GM21423 (cell line): ENCODE data around the gene PHRF1.

Experiments used
- ATAC-seq: cut with Tn5 transposase; IDR thresholded peaks from one replicate; pipeline ENCODE4 v1.9.1; 2021; ENCODE audit warnings: mild to moderate bottlenecking, moderate library complexity; ENCODE audit not compliant: unreplicated experiment

The PHRF1 gene

DNA sequence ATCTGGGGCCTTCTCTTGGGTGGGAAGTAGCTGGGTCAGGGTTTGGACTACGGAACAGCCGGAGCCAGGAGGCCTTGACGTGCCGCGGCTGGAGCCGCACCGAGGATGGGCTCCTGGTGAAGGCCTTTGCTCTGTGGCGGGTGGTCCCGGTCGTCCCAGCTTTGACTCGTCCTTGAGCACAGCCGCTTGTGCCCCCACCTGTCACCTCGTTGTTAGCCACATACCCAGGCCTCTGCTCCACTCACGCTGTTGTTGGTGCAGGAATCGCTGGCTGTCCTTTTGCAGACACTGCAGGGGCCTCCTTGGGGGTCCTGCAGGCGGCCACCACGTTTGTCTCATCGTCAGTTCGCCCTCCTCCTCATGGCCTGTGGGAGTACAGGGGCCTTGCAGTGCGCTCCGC, 17.1 kb downstream of the PHRF1 start:
- ATAC-seq, result no peak

DNA sequence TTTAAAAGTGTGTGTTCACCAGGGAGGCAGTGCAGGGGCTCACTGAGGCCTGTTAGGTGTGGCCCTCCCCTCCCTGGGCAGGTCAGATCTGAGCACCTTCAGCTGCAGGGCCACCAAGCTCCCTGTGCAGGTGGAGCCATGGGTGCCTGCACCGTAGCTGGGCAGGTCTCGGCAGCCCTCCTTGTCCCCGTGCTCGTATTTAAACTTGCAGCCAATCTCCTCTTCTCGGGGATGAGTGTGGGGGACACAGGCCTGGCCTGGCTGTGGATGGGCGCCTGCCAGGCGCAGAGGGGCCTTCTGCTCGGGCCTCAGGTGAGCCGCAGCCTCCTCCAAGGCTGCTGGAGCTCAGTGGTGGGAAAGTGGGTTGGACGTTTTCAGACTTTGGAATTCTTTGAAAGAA, 19.1 kb downstream of the PHRF1 start:
- no peak for ATAC-seq

DNA sequence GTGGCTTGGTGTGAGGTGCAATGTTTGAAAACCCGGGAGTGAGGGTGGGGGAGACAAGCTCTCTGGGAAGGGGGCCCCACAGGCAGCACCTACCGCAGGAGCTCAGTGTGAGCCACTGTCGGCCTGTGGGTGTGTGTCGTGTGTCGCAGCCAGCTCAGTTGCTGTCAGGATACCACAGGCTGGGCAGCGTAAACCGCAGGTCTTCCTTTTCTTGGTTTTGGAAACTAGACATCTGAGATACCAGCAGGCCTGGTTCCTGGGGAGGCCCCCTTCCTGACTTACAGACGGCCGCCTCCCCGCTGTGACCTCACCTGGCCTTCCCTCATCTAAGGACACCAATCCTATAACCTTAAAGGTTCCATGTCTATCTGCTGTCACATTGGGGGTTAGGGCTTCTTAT, 20.1 kb downstream of the PHRF1 start:
- no peak for ATAC-seq

DNA sequence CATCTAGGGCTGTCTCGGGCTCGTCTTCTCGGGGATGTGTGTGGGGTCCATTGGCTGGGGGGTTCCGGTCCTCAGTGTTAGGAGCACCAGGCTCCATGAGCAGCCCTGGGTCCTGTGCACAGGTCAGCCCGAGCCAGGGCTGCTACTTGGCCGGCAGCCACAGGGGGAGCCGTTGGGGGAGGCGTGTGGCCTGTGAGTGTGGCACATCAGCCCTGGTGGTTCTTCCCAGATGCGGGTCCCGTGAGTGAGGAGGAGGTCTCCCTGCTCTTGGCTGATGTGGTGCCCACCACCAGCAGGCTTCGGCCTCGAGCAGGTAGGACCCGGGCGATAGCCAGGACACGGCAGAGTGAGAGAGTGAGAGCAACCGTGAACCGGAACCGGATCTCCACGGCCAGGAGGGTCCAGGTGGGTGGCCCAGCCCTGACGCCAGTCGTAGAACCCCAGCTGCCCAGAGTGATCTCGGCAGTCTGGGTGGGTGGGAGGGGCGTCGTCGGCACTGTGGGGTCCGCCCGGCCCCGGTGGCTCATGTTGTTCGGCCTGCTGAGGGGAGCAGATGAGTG, 21.0 kb downstream of the PHRF1 start:
- ATAC-seq, result no peak

DNA sequence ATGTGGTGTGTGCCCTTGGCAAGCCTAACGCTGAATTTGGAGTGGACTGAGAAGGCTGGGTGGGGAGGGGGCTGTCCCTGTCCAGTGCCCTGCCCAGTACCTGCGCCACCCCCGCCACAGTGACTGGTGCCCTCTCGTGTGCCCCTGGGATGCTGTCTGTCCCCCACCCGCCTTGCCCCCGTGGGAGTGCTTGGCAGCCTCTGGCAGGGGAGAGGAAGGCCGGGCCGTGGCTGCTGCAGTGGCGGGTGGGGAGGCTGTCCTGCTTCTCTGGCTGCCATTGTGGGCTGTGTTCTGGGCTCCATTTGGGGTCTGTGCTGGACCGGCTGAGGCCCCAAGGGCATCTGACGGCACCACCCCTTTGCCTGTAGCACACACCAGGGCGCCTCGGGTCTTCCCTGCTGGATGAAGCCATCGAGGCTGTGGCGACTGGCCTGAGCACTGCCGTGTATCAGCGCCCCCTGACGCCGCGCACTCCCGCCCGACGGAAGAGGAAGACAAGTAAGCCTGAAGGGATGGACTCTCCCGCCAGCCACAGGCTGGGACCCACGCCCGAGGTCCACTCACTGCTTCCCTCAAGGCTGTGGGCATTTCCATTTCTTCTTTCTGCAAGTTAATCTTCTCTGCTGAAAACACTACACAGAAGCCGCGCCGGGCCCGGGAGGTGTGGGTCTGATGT, 21.9 kb downstream of the PHRF1 start:
- no peak for ATAC-seq

DNA sequence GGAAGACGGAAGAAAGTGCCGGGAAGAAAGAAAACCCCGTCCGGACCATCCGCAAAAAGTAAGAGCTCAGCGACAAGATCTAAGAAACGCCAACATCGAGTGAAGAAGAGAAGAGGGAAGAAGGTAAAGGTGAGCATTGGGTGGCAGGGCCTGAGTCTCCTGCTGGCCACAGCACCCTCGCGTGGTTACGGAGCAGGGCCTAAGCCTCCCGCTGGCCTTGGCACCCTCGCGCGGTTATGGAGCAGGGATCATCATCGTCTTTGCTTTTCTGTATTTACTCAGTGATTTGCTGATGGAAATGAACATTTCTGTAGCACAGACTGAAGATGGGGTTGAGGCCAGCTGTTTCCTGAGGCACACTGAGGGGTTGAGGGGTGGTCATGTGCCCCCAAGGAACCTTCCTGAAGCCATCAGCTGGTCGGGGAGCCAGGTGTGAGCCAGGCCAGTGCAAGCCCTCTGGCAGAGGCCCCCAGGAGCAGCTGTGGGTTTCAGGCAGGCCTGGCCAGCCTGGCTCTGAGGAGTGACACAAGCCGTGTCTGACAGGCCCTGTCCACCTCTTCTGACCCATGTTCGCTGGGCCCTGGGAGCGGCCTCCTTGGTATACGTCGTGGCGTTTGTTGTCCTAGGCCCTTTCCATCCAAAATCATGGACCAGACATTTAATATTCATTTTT, 25.4 kb downstream of the PHRF1 start:
- ATAC-seq, result no peak

DNA sequence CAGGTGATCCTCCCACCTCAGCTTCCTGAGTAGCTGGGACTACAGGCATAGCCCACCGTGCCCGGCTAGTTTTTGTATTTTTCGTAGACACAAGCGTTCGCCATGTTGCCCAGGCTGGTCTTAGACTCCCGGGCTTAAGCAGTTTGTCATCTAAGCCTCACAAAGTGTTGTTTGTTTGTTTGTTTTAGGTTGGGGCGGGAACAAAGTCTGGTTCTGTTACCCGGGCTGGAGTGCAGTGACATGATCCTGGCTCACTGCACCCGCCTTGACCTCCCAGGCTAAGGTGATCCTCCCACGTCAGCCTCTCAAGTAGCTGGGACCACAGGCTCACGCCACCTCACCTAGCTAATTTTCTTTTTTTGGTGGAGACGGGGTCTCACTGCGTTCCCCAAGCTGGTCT, 26.9 kb downstream of the PHRF1 start:
- no peak for ATAC-seq

DNA sequence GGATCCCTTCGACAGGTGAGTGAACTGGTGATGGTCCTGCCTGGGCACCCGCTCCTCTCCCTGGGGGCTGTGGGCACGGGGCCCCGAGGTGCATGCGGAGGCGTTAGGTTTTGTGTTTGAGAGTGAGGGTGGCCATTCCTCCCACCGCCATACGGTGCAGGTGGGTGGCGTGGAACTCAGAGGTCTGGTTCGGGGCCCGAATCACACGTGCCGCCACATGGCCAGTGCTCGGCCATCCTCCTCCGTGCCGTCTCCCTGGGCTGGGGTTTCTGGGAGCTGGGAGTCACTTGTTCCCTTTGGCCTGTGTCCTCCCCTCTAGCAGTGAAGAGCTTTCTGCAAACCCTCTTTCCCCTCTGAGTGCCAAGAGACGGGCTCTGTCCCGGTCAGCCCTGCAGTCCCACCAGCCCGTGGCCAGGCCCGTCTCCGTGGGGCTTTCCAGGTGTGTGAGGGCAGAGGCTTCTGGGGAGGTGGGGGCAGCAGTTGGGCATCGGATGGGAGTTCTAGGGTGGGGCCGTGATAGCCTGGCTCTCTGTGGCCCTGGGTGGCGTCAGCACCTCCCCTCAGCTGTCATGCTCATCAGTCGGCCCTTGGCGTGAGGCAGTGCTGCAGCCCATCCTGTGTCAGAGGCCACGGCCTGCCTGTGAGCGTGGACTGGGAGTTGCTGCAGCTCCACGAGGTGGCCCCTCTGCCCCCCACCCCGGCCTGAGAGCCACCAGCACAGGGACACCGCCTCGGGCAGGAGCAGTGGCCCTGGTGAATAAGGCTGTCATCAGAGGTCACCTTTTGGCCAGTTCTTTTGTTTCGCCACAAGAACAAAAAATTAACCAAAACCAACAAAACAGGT, 29.2 kb downstream of the PHRF1 start:
- ATAC-seq, result no peak

DNA sequence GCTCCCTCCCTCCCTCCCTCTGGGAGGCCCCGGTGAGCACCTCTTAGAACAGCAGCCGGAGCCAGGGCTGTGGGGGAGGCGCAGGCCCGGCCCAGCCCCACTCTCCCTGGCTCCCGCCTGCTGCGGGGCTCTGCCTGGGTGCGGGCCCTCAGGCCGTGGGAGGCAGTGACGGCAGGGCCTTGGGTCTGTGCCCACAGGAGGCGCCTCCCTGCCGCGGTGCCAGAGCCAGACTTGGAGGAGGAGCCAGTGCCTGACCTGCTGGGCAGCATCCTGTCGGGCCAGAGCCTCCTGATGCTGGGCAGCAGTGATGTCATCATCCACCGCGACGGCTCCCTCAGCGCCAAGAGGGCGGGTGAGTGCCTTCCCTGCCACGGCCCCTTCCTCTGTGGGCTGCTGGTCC, 30.0 kb downstream of the PHRF1 start:
- no peak for ATAC-seq

DNA sequence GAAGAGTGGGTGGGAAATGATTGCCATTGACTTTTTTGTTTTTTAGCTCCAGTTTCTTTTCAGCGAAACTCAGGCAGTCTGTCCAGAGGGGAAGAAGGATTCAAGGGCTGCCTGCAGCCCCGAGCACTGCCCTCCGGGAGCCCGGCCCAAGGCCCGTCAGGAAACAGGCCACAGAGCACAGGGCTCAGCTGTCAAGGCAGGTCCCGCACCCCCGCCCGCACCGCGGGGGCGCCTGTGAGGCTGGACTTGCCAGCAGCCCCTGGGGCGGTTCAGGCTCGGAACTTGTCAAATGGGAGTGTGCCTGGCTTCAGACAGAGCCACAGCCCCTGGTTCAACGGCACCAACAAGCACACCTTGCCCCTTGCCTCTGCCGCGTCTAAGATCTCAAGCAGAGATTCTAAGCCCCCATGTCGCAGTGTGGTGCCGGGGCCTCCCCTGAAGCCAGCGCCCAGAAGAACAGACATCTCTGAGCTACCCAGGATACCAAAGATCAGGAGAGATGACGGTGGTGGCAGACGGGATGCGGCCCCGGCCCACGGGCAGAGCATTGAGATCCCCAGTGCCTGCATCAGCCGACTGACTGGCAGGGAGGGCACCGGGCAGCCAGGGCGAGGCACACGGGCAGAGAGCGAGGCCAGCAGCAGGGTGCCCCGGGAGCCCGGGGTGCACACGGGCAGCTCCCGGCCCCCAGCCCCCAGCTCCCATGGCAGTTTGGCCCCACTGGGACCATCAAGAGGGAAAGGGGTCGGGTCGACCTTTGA, 30.9 kb downstream of the PHRF1 start:
- no peak for ATAC-seq

DNA sequence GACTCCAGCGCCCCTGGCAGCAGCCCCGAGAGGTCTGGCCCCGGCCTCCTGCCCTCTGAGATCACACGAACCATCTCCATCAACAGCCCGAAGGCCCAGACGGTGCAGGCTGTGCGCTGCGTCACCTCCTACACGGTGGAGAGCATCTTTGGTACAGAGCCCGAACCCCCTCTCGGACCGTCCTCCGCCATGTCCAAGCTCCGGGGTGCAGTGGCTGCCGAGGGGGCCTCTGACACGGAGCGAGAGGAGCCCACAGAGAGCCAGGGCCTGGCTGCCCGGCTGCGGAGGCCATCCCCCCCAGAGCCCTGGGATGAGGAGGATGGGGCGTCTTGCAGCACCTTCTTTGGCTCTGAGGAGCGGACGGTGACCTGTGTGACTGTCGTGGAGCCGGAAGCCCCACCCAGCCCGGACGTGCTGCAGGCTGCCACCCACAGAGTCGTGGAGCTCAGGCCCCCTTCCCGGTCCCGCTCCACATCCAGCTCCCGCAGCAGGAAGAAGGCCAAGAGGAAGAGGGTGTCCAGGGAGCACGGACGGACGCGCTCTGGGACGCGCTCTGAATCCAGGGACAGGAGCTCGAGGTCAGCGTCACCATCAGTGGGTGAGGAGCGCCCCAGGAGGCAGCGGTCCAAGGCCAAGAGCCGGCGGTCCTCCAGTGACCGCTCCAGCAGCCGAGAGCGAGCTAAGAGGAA, 31.8 kb downstream of the PHRF1 start:
- ATAC-seq, result no peak

DNA sequence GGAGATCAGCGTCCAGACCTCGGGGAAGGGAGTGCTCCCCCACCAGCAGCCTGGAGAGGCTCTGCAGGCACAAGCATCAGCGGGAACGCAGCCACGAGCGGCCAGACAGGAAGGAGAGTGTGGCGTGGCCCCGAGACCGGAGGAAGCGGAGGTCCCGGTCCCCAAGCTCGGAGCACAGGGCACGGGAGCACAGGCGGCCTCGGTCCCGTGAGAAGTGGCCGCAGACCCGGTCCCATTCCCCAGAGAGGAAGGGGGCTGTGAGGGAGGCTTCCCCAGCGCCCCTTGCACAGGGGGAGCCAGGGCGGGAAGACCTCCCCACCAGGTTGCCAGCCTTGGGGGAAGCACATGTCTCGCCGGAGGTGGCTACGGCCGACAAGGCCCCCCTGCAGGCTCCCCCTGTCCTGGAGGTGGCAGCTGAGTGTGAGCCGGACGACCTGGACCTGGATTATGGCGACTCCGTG, 32.6 kb downstream of the PHRF1 start:
- ATAC-seq, result no peak

DNA sequence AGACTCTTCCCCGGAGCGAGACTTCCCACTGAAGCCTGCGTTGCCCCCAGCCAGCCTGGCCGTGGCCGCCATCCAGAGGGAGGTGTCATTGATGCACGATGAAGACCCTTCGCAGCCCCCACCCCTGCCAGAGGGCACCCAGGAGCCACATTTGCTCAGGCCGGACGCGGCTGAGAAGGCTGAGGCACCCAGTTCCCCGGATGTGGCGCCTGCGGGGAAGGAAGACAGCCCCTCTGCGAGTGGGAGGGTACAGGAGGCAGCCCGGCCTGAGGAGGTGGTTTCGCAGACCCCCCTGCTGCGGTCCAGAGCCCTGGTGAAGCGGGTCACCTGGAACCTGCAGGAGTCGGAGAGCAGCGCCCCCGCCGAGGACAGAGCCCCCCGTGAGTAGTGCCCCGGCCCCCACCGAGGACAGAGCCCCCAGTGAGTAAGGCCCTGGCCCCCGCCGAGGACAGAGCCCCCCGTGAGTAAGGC, 33.1 kb downstream of the PHRF1 start:
- no peak for ATAC-seq

DNA sequence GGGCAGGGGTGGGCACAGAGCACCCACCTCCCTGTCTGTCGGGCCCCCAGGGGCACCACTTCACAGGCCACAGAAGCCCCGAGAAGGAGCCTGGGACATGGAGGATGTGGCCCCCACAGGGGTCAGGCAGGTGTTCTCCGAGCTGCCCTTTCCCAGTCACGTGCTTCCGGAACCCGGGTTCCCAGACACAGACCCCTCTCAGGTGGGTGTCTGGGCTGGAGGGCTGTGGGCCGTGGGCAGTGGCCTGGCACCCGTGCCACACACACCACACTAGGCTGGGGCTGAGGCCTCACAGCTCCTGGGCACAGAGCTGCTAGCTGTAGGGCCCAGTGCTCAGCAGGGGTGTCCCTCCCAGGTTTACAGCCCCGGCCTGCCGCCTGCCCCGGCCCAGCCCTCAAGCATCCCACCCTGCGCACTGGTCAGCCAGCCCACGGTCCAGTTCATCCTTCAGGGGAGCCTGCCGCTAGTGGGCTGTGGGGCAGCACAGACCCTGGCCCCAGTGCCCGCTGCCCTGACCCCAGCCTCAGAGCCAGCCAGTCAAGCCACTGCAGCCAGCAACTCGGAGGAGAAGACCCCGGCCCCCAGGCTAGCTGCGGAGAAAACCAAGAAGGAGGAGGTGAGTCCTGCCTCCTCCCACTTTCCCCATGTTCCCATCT, 34.0 kb downstream of the PHRF1 start:
- ATAC-seq, result no peak

DNA sequence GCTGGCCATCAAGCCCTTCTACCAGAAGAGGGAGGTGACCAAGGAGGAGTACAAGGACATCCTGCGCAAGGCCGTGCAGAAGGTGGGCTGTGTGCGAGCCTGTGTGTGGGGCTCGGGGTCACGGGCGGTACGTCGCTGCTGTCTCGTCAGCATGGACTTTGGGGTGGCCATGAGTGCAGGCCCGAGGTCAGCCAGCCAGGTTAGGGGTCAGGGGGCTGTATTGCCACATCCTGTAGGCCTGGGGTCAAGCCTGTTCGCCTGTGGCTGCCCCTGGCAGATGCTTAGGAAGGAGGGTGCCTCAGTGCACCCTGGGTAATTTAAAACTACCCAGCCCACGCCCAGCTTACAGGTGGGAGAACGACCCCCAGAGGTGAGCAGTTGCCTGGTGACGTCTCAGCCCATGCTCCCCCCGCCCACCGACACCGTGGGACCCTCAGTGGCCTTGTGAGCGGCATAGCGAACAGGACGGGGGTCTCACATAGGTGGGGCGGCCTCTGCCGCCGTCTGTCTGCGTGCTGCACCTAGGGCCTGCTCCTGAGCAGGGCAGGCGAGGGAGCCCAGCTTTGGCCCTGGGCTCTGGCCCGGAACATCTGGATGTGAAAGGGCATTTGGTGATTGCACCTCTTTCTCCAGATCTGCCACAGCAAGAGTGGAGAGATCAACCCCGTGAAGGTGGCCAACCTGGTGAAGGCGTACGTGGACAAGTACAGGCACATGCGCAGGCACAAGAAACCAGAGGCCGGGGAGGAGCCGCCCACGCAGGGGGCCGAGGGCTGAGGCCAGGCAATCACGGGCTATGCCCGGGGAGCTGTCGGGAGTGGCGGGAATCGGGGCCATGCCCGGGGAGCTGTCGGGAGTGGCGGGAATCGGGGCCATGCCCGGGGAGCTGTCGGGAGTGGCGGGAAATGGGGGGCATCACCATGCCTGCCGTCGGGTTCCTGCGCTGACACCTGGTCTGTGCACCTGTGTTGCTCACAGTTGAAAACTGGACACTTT, 35.0 kb downstream of the PHRF1 start:
- ATAC-seq, result no peak

DNA sequence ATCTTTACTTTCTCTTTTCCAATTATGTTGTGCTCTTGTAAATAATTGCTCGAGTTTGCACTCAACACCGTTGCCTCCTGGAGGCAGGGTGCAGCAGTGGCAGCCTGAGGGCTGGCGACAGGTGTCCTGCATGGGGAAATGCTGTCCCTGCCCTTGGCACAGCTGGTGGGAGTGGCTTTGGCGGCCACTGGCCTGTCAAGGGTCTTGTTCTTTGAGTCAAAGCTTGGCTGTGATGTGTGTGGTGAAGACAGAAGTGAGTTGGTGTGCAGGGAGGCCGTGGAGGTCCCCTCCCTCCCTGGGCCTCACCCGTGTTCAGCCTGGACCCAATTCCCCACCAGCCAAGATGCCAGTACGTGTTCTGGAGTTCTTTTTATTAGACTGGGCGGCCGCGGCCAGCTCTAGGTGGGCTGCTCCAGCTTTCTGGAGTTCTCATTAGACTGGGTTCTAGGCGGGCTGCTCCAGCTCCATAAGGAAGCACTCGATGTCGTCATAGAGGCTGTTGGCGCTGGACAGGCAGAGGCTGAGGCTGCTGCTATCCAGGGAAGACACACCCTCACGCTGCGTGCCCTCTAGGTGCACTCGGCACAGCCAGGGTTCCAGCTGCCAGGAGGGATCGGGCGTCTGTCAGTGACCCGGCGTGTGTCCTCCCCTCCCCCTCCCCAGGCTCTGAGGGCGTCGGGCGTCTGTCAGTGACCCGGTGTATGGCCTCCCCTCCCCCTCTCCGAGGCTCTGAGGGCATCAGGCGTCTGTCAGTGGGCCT, 36.1 kb downstream of the PHRF1 start:
- ATAC-seq, result no peak

DNA sequence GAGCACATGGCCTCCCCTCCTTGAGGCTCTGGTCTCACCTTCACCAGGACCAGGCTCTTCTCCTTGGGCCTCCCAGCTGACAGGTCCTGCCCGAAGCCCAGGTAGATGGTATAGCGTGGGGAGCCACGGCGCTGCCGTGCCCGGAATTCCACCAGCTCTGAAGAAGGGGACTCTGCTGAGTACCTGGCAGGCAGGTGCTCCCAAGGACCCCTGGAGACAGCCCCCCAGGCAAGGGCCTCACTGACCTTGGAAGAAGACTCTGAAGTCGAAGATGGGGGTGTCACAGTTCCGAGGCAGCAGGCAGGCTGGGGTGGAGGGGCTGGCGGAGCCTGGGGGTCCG, 36.7 kb downstream of the PHRF1 start:
- ATAC-seq, result no peak
